Neural progenitor cell (in vitro differentiated cells): Measurements from ENCODE around the gene CDR2L.

Experiments
- EZH2 ChIP-seq: fragments of 200-600 bp; sonication (generic); IDR thresholded peaks from 2 replicates; pipeline ENCODE4 v1.6.1; 2017; ENCODE audit warnings: antibody characterized with exemption, mild to moderate bottlenecking, moderate library complexity
- TF ChIP-seq, protein P1 (sequence below): fragments of 200-600 bp; sonication (generic); IDR thresholded peaks from 2 replicates; pipeline ENCODE4 v1.5.1; 2017; ENCODE audit warnings: antibody characterized with exemption, mild to moderate bottlenecking

DNA sequence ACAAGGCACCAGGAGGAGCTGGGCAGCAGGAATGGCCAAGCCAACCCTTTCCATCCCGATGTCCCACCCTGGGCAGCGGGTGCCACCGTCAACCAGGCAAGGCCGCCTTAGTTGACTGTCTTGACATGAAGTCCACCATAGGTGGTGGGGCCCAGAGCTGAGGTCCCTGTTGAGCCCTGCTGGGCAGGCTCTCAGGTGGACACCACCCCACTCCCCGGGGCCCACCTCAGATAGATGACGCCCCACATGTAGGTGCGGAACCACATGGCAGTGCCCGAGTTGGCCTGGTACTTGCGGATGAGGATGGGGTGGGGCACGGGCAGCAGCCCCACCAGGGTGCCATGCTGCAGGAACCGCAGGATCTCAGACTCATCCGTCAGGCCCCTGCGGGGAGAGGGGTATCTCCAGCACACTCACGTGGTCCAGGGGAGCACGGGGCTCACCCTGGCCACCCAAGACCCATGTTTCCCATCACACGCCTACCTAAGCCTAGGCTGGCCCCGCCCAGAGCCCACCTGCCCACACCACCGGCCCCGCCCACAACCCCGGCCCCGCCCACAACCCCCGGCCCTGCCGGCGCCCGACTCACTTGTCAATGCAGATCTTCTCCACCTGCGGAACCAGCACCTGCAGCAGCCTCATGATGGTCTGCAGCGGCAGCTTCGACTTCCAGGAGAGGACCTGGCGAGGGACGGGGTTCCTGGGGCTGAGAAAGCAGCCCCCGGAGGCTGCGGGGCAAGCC is 35.6 kb upstream of the CDR2L start:
- TF ChIP-seq, protein P1, sequence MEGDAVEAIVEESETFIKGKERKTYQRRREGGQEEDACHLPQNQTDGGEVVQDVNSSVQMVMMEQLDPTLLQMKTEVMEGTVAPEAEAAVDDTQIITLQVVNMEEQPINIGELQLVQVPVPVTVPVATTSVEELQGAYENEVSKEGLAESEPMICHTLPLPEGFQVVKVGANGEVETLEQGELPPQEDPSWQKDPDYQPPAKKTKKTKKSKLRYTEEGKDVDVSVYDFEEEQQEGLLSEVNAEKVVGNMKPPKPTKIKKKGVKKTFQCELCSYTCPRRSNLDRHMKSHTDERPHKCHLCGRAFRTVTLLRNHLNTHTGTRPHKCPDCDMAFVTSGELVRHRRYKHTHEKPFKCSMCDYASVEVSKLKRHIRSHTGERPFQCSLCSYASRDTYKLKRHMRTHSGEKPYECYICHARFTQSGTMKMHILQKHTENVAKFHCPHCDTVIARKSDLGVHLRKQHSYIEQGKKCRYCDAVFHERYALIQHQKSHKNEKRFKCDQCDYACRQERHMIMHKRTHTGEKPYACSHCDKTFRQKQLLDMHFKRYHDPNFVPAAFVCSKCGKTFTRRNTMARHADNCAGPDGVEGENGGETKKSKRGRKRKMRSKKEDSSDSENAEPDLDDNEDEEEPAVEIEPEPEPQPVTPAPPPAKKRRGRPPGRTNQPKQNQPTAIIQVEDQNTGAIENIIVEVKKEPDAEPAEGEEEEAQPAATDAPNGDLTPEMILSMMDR: no peak
- TF ChIP-seq EZH2: no peak
